BLaER1 treated with 17β-estradiol and CSF1 and Interleukin-3, amounts not matched to agents 10 nM and 100 nM (cell line): ENCODE results near the gene RAP1A.

ENCODE experiments used
- H3K27ac ChIP-seq, 11 experiments: shearing (Covaris generic); formaldehyde crosslinking; 2 replicates each; pipeline ENCODE4 v1.8.1; 2022
- H3K27me3 ChIP-seq, 11 experiments: shearing (Covaris generic); formaldehyde crosslinking; 2 replicates each; pipeline ENCODE4 v1.8.1; 2022
- H3K36me3 ChIP-seq, 11 experiments: shearing (Covaris generic); formaldehyde crosslinking; 2 replicates each; pipeline ENCODE4 v1.8.1; 2022
- H3K4me1 ChIP-seq, 10 experiments: shearing (Covaris generic); formaldehyde crosslinking; 2 replicates each; pipeline ENCODE4 v1.8.1; 2022
- H3K4me2 ChIP-seq, 11 experiments: shearing (Covaris generic); formaldehyde crosslinking; 2 replicates each; pipeline ENCODE4 v1.8.1; 2022
- H3K4me3 ChIP-seq, 10 experiments: shearing (Covaris generic); formaldehyde crosslinking; 2 replicates each; pipeline ENCODE4 v1.8.1; 2022
- H3K9ac ChIP-seq, 11 experiments: shearing (Covaris generic); formaldehyde crosslinking; 2 replicates each; pipeline ENCODE4 v1.8.1; 2022
- H3K9me3 ChIP-seq, 11 experiments: shearing (Covaris generic); formaldehyde crosslinking; replicated peaks in 1 of 11; 2 replicates each; pipeline ENCODE4 v1.8.1; 2022
- H4K20me1 ChIP-seq, 11 experiments: shearing (Covaris generic); formaldehyde crosslinking; 2 replicates each; pipeline ENCODE4 v1.8.1; 2022
- Cebpa-rat ChIP-seq, 11 experiments: shearing (Covaris generic); IDR thresholded peaks; 2 replicates each; pipeline ENCODE4 v1.8.1; 2022

The RAP1A gene

GRCh38 chr1:111582644-111583618 is 36.7 kb upstream of the RAP1A start:
- no peak overlapping the region; a peak in 1 of 22 replicates for H3K9ac ChIP-seq
- no peaks in the 10 kb centered on the region for H3K36me3 ChIP-seq
- H3K27ac ChIP-seq = no peak overlapping the region
- H3K4me2 ChIP-seq = peak overlapping the region in 2 of 11 experiments; percentile 25 to 28; a peak in 1 of 22 replicates
- no peak; a peak in 1 of 22 replicates for TF ChIP-seq Cebpa-rat (IDR thresholded peaks at IDR 0.05)
- H4K20me1 ChIP-seq = no peaks in the 10 kb centered on the region
- no peak overlapping the region for H3K4me3 ChIP-seq
- peaks cover 0 to 10% (median 0%) of the 10 kb centered on the region in 10 experiments; a peak in 4 of 20 replicates for H3K4me1 ChIP-seq
- no peaks in the 10 kb centered on the region for H3K9me3 ChIP-seq
- H3K27me3 ChIP-seq = no peaks in the 10 kb centered on the region

GRCh38 chr1:111585447-111586086 is 34.0 kb upstream of the RAP1A start:
- Histone ChIP-seq H3K27ac (no peak overlapping the region), H3K9me3 (no peaks in the 10 kb centered on the region), H3K36me3 (no peaks in the 10 kb centered on the region), H4K20me1 (no peaks in the 10 kb centered on the region), H3K4me2 (no peak overlapping the region), H3K27me3 (no peaks in the 10 kb centered on the region), H3K9ac (no peak overlapping the region), H3K4me1 (peaks cover 0 to 10% (median 0%) of the 10 kb centered on the region in 10 experiments; a peak in 4 of 20 replicates), H3K4me3 (no peak overlapping the region)
- no peak for TF ChIP-seq Cebpa-rat (IDR thresholded peaks at IDR 0.05)

- no peak overlapping the region for H3K27ac ChIP-seq
- H3K4me3 ChIP-seq = no peak overlapping the region
- TF ChIP-seq Cebpa-rat (IDR thresholded peaks at IDR 0.05) = no peak
- H3K9ac ChIP-seq = no peak overlapping the region
- peaks cover 0 to 10% (median 0%) of the 10 kb centered on the region in 10 experiments; a peak in 4 of 20 replicates for H3K4me1 ChIP-seq
- no peaks in the 10 kb centered on the region for H4K20me1 ChIP-seq
- H3K9me3 ChIP-seq = no peaks in the 10 kb centered on the region
- H3K4me2 ChIP-seq = no peak overlapping the region
- no peaks in the 10 kb centered on the region for H3K27me3 ChIP-seq
- no peaks in the 10 kb centered on the region for H3K36me3 ChIP-seq
These were observed 33.5 kb upstream of the RAP1A start for GRCh38 chr1:111586112-111586511.

- Histone ChIP-seq H3K4me2 (no peak overlapping the region), H3K9me3 (no peaks in the 10 kb centered on the region), H4K20me1 (no peaks in the 10 kb centered on the region), H3K27ac (no peak overlapping the region), H3K9ac (no peak overlapping the region), H3K4me3 (no peak overlapping the region), H3K36me3 (no peaks in the 10 kb centered on the region), H3K27me3 (no peaks in the 10 kb centered on the region), H3K4me1 (peaks cover 5 to 16% (median 6%) of the 10 kb centered on the region in 10 experiments)
- no peak for TF ChIP-seq Cebpa-rat (IDR thresholded peaks at IDR 0.05)
These were observed 31.9 kb upstream of the RAP1A start for GRCh38 chr1:111587509-111588174.

- peak overlapping the region in 4 of 11 experiments; percentile 76 to 89 (median 82); a peak in 6 of 22 replicates for H3K4me2 ChIP-seq
- H3K27ac ChIP-seq = peak overlapping the region in 2 of 11 experiments; percentile 46 to 49; a peak in 2 of 22 replicates
- H4K20me1 ChIP-seq = no peaks in the 10 kb centered on the region
- H3K9me3 ChIP-seq = peaks cover 0 to 5% (median 0%) of the 10 kb centered on the region in 11 experiments; a peak in 1 of 22 replicates
- no peak for TF ChIP-seq Cebpa-rat (IDR thresholded peaks at IDR 0.05)
- H3K4me1 ChIP-seq = peaks cover 23 to 46% (median 25%) of the 10 kb centered on the region in 10 experiments
- H3K27me3 ChIP-seq = no peaks in the 10 kb centered on the region
- no peak overlapping the region for H3K4me3 ChIP-seq
- H3K9ac ChIP-seq = no peak overlapping the region
- no peaks in the 10 kb centered on the region for H3K36me3 ChIP-seq
These were observed 27.7 kb upstream of the RAP1A start for GRCh38 chr1:111591937-111592336.

GRCh38 chr1:111592389-111593361 is 26.9 kb upstream of the RAP1A start:
- Histone ChIP-seq H4K20me1 (no peaks in the 10 kb centered on the region), H3K4me1 (peaks cover 23 to 42% (median 25%) of the 10 kb centered on the region in 10 experiments), H3K9ac (peak overlapping the region in 7 of 11 experiments; percentile 7 to 51 (median 18); a peak in 5 of 22 replicates), H3K36me3 (no peaks in the 10 kb centered on the region), H3K27ac (peak overlapping the region in 6 of 11 experiments; percentile 6 to 49 (median 35); a peak in 10 of 22 replicates), H3K4me3 (peak overlapping the region in 4 of 10 experiments; percentile 2 to 40 (median 12); a peak in 4 of 20 replicates), H3K27me3 (no peaks in the 10 kb centered on the region), H3K9me3 (peaks cover 0 to 5% (median 0%) of the 10 kb centered on the region in 11 experiments; a peak in 1 of 22 replicates), H3K4me2 (peak overlapping the region; percentile 70 to 89 (median 76))
- no peak for TF ChIP-seq Cebpa-rat (IDR thresholded peaks at IDR 0.05)

GRCh38 chr1:111593403-111594305 is 25.9 kb upstream of the RAP1A start:
- peak overlapping the region; percentile 70 to 89 (median 76) for H3K4me2 ChIP-seq
- peak overlapping the region in 6 of 11 experiments; percentile 7 to 51 (median 26); a peak in 4 of 22 replicates for H3K9ac ChIP-seq
- H3K36me3 ChIP-seq = no peaks in the 10 kb centered on the region
- H3K4me3 ChIP-seq = 0 out of 20 replicates have a peak overlapping the region, but pooled peaks of 1 of the 10 experiments have one; percentile 40
- peaks cover 0 to 5% (median 0%) of the 10 kb centered on the region in 11 experiments; a peak in 1 of 22 replicates for H3K9me3 ChIP-seq
- TF ChIP-seq Cebpa-rat (IDR thresholded peaks at IDR 0.05) = no peak
- no peaks in the 10 kb centered on the region for H4K20me1 ChIP-seq
- no peaks in the 10 kb centered on the region for H3K27me3 ChIP-seq
- peaks cover 23 to 41% (median 25%) of the 10 kb centered on the region in 10 experiments for H3K4me1 ChIP-seq
- peak overlapping the region in 7 of 11 experiments; percentile 5 to 61 (median 39); a peak in 10 of 22 replicates for H3K27ac ChIP-seq
